Measurements from ENCODE around the gene ALLC.

DNA sequence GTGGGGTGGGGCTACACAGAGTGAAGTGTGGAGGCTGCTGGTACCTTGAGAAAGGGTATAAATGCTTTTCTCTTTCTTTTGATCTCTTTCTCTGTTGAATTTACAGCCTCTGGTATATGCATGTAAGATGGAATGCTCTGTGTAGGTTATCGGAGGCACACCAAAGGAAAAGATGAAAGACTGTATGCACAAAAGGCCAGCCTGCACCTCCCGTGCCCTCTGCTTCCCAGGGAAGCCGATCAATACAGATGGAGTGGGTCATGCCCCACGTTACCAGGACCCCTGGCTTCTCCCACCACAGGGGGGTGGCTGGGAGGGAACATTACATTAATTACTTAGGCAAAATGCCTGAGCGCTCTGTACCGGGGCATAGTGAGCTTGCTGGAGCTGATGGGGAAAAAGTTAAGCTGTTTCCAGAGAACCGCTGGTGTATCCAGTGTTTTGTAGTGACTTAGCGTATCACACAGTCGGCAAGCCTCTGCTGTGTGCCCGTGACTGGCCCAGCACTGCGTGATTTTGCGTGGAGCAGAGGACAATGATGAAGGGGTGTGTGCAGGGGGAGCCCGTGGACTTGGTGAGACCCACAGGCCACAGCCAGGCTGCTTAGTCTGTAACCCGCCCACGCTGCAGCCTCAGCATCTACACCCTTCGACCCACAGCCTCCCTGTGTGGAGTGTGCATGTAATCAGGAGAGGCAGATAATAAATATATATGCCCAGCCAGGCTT, 8.0 kb downstream of the ALLC start:
- TF ChIP-seq, protein P1, sequence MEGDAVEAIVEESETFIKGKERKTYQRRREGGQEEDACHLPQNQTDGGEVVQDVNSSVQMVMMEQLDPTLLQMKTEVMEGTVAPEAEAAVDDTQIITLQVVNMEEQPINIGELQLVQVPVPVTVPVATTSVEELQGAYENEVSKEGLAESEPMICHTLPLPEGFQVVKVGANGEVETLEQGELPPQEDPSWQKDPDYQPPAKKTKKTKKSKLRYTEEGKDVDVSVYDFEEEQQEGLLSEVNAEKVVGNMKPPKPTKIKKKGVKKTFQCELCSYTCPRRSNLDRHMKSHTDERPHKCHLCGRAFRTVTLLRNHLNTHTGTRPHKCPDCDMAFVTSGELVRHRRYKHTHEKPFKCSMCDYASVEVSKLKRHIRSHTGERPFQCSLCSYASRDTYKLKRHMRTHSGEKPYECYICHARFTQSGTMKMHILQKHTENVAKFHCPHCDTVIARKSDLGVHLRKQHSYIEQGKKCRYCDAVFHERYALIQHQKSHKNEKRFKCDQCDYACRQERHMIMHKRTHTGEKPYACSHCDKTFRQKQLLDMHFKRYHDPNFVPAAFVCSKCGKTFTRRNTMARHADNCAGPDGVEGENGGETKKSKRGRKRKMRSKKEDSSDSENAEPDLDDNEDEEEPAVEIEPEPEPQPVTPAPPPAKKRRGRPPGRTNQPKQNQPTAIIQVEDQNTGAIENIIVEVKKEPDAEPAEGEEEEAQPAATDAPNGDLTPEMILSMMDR (IDR thresholded peaks at IDR 0.05; ENCODE audit: low read depth, low read length, poor library complexity, severe bottlenecking): no peak
- no peak for TF ChIP-seq EZH2phosphoT487 (IDR thresholded peaks at IDR 0.05; ENCODE audit: borderline replicate concordance, low read length)
